Measurements from ENCODE around the gene BIK.

BIK gene

GRCh38 chr22:43163241-43163795 lies 52.8 kb downstream of the BIK start:
- no peak overlapping the region for H3K27ac ChIP-seq
- TF ChIP-seq CTCF (IDR thresholded peaks at IDR 0.05): no peak
- TF ChIP-seq ZFX (IDR thresholded peaks at IDR 0.05; ENCODE audit: borderline replicate concordance): no peak

GRCh38 chr22:43164636-43165035 lies 54.1 kb downstream of the BIK start:
- TF ChIP-seq ZFX (IDR thresholded peaks at IDR 0.05; ENCODE audit: borderline replicate concordance): no peak
- TF ChIP-seq CTCF (IDR thresholded peaks at IDR 0.05): no peak

GRCh38 chr22:43166132-43166930 lies 55.8 kb downstream of the BIK start:
- no peak overlapping the region for H3K27ac ChIP-seq
- no peak for TF ChIP-seq ZFX (IDR thresholded peaks at IDR 0.05; ENCODE audit: borderline replicate concordance)
- TF ChIP-seq CTCF (IDR thresholded peaks at IDR 0.05): no peak

More at GRCh38 chr22:43164636-43165035, 54.1 kb downstream of the BIK start:
- no peak overlapping the region for H3K27ac ChIP-seq

GRCh38 chr22:43167001-43167589 lies 56.5 kb downstream of the BIK start:
- no peak overlapping the region for H3K27ac ChIP-seq
- TF ChIP-seq ZFX (IDR thresholded peaks at IDR 0.05; ENCODE audit: borderline replicate concordance): no peak
- TF ChIP-seq CTCF (IDR thresholded peaks at IDR 0.05): no peak

- no peak for TF ChIP-seq CTCF (IDR thresholded peaks at IDR 0.05)
- TF ChIP-seq ZFX (IDR thresholded peaks at IDR 0.05; ENCODE audit: borderline replicate concordance): no peak
- no peak overlapping the region for H3K27ac ChIP-seq
These were observed 58.1 kb downstream of the BIK start for GRCh38 chr22:43168471-43169309.

- no peak overlapping the region for H3K27ac ChIP-seq
- no peak for TF ChIP-seq CTCF (IDR thresholded peaks at IDR 0.05)
- TF ChIP-seq ZFX (IDR thresholded peaks at IDR 0.05; ENCODE audit: borderline replicate concordance): no peak
These were observed 59.0 kb downstream of the BIK start for GRCh38 chr22:43169310-43170130.
